ENCODE measurements around the gene ASCC1. TPM values are rescaled to one million over a fixed set of nuclear protein-coding genes. Genes with fewer than 3 reads are reported as not detected.
"Not testable (repeated sequence)": the region's sequence is repeated elsewhere in the genome, so short reads cannot be mapped to it uniquely, and the experiment has no call there.

The ASCC1 gene
- total RNA-seq, 1 donor from 2014 or later = 34.1 TPM

GRCh38 chr10:72162978-72163377, 53.1 kb downstream of the ASCC1 start:
- H3K4me1 Mint-ChIP-seq = peaks cover 12% of the 10 kb centered on the region
- H3K4me3 Mint-ChIP-seq = peak overlapping the region; percentile 10
- DNase-seq = peak; percentile 59
- no peaks in the 10 kb centered on the region for H3K9me3 Mint-ChIP-seq
- H3K27ac Mint-ChIP-seq = peak overlapping the region; percentile 88
- H3K36me3 Mint-ChIP-seq (ENCODE audit: low read depth) = peaks cover 41% of the 10 kb centered on the region
- intact Hi-C loops (cut with micrococcal nuclease) = loop anchor here (1.0 to 2.0 kb wide), 3 partner anchors 54 to 98 kb away; partner anchors contain the start of genes ANAPC16 and ASCC1
- no peaks in the 10 kb centered on the region for H3K27me3 Mint-ChIP-seq

DNA sequence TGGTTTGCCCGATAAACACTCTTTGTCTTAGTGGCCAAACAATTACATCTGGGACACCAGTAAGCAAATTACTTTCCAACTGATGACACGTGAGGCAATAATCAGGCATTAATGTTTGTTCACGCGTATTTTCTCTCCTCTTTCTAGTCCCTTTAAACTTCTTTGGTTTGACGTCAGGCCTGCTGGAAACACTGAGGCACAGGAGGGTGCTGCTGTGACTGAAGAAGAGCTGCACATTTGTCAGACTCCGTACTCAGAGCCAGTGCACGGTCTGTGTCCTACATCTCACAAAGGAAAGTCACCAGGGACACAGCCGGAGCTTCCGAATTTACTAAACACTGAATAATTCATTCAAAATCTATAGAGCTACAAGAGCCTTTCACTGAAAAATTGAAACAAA, 57.9 kb downstream of the ASCC1 start:
- intact Hi-C loops (cut with micrococcal nuclease) = no loop called here
- Mint-ChIP-seq H3K4me1 (peaks cover 9% of the 10 kb centered on the region), H3K27ac (no peak overlapping the region), H3K9me3 (no peaks in the 10 kb centered on the region), H3K4me3 (no peak overlapping the region), H3K36me3 (ENCODE audit: low read depth) (peaks cover 44% of the 10 kb centered on the region), H3K27me3 (no peaks in the 10 kb centered on the region)
- DNase-seq = no peak

DNA sequence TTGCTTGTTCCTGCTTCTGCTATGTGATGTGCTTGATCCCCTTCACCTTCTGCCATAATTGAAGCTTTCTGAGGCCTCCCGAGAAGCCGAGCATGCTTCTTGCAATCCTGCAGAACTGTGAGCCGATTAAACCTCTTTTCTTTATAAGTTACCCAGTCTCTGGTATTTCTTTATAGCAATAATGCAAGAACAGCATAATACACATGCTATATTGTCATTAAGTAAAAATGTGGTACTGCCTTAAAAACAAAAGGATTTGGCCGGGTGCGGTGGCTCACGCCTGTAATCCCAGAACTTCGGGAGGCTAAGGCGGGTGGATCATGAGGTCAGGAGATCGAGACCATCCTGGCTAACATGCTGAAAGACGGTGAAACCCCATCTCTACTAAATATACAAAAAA, 59.9 kb downstream of the ASCC1 start:
- H3K27ac Mint-ChIP-seq = no peak overlapping the region
- H3K4me1 Mint-ChIP-seq = no peaks in the 10 kb centered on the region
- H3K4me3 Mint-ChIP-seq = no peak overlapping the region
- DNase-seq = no peak
- intact Hi-C loops (cut with micrococcal nuclease) = no loop called here
- H3K36me3 Mint-ChIP-seq (ENCODE audit: low read depth) = peaks cover 38% of the 10 kb centered on the region
- H3K9me3 Mint-ChIP-seq = no peaks in the 10 kb centered on the region
- no peaks in the 10 kb centered on the region for H3K27me3 Mint-ChIP-seq

DNA sequence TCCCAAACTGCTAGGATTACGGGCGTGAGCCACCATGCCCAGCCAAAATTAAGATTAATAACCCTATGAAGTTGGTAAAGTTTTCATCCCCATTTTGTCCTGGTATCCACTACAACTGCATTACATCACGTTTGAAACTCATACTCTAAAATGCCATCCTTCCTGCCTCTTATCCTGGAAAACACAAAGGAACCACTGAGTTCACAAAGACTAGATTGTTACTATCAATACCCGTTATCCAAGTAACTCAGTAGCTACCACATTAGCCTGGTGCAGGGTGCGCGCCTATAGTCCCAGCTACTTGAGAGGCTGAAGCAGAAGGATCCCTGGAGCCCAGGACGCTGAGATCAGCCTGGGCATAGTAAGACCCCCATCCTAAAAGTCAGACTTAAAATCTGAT, 63.8 kb downstream of the ASCC1 start:
- Mint-ChIP-seq H3K4me1 (peaks cover 8% of the 10 kb centered on the region), H3K4me3 (no peak overlapping the region), H3K36me3 (ENCODE audit: low read depth) (peaks cover 27% of the 10 kb centered on the region), H3K9me3 (no peaks in the 10 kb centered on the region), H3K27ac (no peak overlapping the region), H3K27me3 (no peaks in the 10 kb centered on the region)
- intact Hi-C loops (cut with micrococcal nuclease) = no loop called here
- DNase-seq = no peak

DNA sequence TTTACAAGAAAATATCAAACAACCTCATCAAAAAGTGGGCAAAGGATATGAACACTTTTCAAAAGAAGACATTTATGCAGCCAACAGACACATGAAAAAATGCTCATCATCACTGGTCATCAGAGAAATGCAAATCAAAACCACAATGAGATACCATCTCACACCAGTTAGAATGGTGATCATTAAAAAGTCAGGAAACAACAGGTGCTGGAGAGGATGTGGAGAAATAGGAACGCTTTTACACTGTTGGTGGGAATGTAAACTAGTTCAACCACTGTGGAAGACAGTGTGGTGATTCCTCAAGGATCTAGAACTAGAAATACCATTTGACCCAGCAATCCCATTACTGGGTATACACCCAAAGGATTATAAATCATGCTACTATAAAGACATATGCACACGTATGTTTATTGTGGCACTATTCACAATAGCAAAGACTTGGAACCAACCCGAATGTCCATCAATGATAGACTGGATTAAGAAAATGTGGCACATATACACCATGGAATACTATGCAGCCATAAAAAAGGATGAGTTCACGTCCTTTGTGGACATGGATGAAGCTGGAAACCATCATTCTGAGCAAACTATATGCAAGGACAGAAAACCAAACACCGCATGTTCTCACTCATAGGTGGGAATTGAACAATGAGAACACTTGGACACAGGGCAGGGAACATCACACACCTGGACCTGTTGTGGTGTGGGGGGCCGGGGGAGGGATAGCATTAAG, 65.2 kb downstream of the ASCC1 start:
- H3K27ac Mint-ChIP-seq; H3K27me3 Mint-ChIP-seq; DNase-seq; intact Hi-C loops (cut with micrococcal nuclease); H3K9me3 Mint-ChIP-seq; H3K4me1 Mint-ChIP-seq; H3K4me3 Mint-ChIP-seq: not testable (repeated sequence)
- peaks cover 20% of the 10 kb centered on the region for H3K36me3 Mint-ChIP-seq (ENCODE audit: low read depth)

GRCh38 chr10:72147324-72147584, 68.8 kb downstream of the ASCC1 start:
- H3K36me3 Mint-ChIP-seq (ENCODE audit: low read depth) = peaks cover 17% of the 10 kb centered on the region
- H3K4me3 Mint-ChIP-seq; H3K4me1 Mint-ChIP-seq; H3K27ac Mint-ChIP-seq; DNase-seq; intact Hi-C loops (cut with micrococcal nuclease); H3K27me3 Mint-ChIP-seq; H3K9me3 Mint-ChIP-seq: not testable (repeated sequence)

- intact Hi-C loops (cut with micrococcal nuclease) = no loop called here
- peaks cover 15% of the 10 kb centered on the region for H3K36me3 Mint-ChIP-seq (ENCODE audit: low read depth)
- H3K27ac Mint-ChIP-seq = no peak overlapping the region
- no peaks in the 10 kb centered on the region for H3K9me3 Mint-ChIP-seq
- no peak overlapping the region for H3K4me3 Mint-ChIP-seq
- no peak for DNase-seq
- H3K27me3 Mint-ChIP-seq = no peaks in the 10 kb centered on the region
- peaks cover 8% of the 10 kb centered on the region for H3K4me1 Mint-ChIP-seq
Measured at GRCh38 chr10:72146559-72147323, 69.3 kb downstream of the ASCC1 start.

DNA sequence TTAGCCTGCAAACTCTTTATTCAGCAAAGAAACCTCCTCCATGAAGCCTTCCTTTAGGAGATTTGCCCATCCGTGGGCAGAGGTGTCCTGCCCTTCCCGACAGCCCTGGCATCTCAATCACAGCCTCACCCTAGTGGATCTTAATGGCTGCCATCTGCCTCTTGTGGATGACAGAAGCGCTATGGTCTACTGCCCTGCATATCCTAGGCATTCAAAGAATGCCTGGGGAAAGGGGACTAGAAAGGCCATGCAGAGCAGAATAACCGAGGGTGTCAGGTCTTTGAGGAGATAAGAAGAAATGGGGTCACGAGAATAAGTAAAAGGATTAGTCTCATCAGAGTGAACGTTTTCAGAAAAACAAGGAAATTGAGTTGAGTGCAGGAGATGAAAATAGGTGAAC, 70.0 kb downstream of the ASCC1 start:
- DNase-seq = no peak
- Mint-ChIP-seq H3K36me3 (ENCODE audit: low read depth) (peaks cover 12% of the 10 kb centered on the region), H3K4me1 (peaks cover 8% of the 10 kb centered on the region), H3K27me3 (no peaks in the 10 kb centered on the region), H3K4me3 (no peak overlapping the region), H3K9me3 (no peaks in the 10 kb centered on the region), H3K27ac (no peak overlapping the region)
- intact Hi-C loops (cut with micrococcal nuclease) = no loop called here

DNA sequence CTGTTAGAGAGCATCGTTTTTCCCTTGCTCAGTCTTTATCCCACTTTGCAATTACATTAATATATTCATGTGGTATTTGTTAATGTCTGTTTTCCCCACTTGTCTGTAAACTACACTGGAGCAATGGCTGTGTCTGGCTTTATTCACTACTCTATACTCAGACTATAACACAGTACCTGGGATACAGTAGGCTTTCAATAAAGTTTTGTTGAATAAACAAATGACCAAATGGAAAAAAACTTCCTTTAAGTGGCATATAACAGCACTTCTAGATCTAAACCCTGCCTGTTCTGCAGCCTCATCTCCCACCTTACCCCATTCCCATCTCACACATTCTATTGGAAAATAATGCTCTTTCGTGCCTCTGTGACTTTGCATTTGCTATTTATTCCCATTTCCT, 70.4 kb downstream of the ASCC1 start:
- intact Hi-C loops (cut with micrococcal nuclease) = no loop called here
- H3K4me1 Mint-ChIP-seq = peaks cover 8% of the 10 kb centered on the region
- H3K27me3 Mint-ChIP-seq = no peaks in the 10 kb centered on the region
- H3K27ac Mint-ChIP-seq = no peak overlapping the region
- no peak for DNase-seq
- H3K4me3 Mint-ChIP-seq = no peak overlapping the region
- peaks cover 10% of the 10 kb centered on the region for H3K36me3 Mint-ChIP-seq (ENCODE audit: low read depth)
- H3K9me3 Mint-ChIP-seq = no peaks in the 10 kb centered on the region

GRCh38 chr10:72140850-72141249, 75.2 kb downstream of the ASCC1 start:
- Mint-ChIP-seq H3K4me3 (no peak overlapping the region), H3K36me3 (ENCODE audit: low read depth) (peaks cover 10% of the 10 kb centered on the region), H3K27me3 (no peaks in the 10 kb centered on the region), H3K4me1 (peaks cover 3% of the 10 kb centered on the region), H3K9me3 (no peaks in the 10 kb centered on the region), H3K27ac (no peak overlapping the region)
- no peak for DNase-seq
- intact Hi-C loops (cut with micrococcal nuclease) = no loop called here

GRCh38 chr10:72140174-72140573, 75.9 kb downstream of the ASCC1 start:
- Mint-ChIP-seq H3K27ac (no peak overlapping the region), H3K4me1 (peaks cover 9% of the 10 kb centered on the region), H3K27me3 (no peaks in the 10 kb centered on the region), H3K36me3 (ENCODE audit: low read depth) (peaks cover 15% of the 10 kb centered on the region), H3K9me3 (no peaks in the 10 kb centered on the region), H3K4me3 (no peak overlapping the region)
- intact Hi-C loops (cut with micrococcal nuclease) = no loop called here
- no peak for DNase-seq

DNA sequence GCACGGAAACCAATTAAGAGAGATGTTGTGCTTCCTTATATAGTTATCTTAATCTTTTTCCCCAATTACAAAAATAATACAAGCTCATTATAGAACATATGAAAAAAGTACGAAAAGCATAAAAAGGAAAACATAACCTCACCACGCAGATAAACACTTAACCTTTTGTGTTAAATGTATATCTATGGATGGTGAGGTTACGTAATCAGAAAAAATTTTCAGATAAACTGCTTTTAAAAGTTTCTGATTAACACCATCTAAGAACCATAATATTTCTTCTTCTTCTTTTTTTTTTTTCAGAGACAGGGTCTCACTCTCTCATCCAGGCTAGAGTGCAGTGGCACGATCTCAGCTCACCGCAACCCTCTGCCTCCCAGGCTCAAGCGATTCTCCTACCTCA, 78.5 kb downstream of the ASCC1 start:
- DNase-seq = no peak
- Mint-ChIP-seq H3K4me3 (no peak overlapping the region), H3K36me3 (ENCODE audit: low read depth) (peaks cover 14% of the 10 kb centered on the region), H3K9me3 (no peaks in the 10 kb centered on the region), H3K27ac (no peak overlapping the region), H3K4me1 (peaks cover 24% of the 10 kb centered on the region), H3K27me3 (no peaks in the 10 kb centered on the region)
- intact Hi-C loops (cut with micrococcal nuclease) = no loop called here

- H3K9me3 Mint-ChIP-seq; H3K27me3 Mint-ChIP-seq; intact Hi-C loops (cut with micrococcal nuclease); H3K4me3 Mint-ChIP-seq; DNase-seq; H3K27ac Mint-ChIP-seq: not testable (repeated sequence)
- H3K4me1 Mint-ChIP-seq = peaks cover 24% of the 10 kb centered on the region
- H3K36me3 Mint-ChIP-seq (ENCODE audit: low read depth) = peaks cover 14% of the 10 kb centered on the region
Measured at GRCh38 chr10:72136225-72136624, 79.9 kb downstream of the ASCC1 start.

GRCh38 chr10:72134785-72135767, 81.0 kb downstream of the ASCC1 start:
- peaks cover 23% of the 10 kb centered on the region for H3K4me1 Mint-ChIP-seq
- H3K27me3 Mint-ChIP-seq = no peaks in the 10 kb centered on the region
- intact Hi-C loops (cut with micrococcal nuclease) = no loop called here
- no peaks in the 10 kb centered on the region for H3K9me3 Mint-ChIP-seq
- H3K27ac Mint-ChIP-seq = peak overlapping the region; percentile 42
- H3K4me3 Mint-ChIP-seq = peak overlapping the region; percentile 27
- H3K36me3 Mint-ChIP-seq (ENCODE audit: low read depth) = peaks cover 15% of the 10 kb centered on the region
- DNase-seq = no peak

Data from activated CD4-positive, alpha-beta T cell treated with anti-CD3 and anti-CD28 coated beads, Interleukin-2, amount 10 ng/mL, durations not matched to agents 24 days and 14 days (primary cell).